ENCODE measurements around the gene SPATA13. TPM values are rescaled to one million over a fixed set of nuclear protein-coding genes. Genes with fewer than 3 reads are reported as not detected.
"Not testable (repeated sequence)": the region's sequence is repeated elsewhere in the genome, so short reads cannot be mapped to it uniquely, and the experiment has no call there.

SPATA13 gene
- polyA plus RNA-seq, 1 experiment: 12.0 TPM

DNA sequence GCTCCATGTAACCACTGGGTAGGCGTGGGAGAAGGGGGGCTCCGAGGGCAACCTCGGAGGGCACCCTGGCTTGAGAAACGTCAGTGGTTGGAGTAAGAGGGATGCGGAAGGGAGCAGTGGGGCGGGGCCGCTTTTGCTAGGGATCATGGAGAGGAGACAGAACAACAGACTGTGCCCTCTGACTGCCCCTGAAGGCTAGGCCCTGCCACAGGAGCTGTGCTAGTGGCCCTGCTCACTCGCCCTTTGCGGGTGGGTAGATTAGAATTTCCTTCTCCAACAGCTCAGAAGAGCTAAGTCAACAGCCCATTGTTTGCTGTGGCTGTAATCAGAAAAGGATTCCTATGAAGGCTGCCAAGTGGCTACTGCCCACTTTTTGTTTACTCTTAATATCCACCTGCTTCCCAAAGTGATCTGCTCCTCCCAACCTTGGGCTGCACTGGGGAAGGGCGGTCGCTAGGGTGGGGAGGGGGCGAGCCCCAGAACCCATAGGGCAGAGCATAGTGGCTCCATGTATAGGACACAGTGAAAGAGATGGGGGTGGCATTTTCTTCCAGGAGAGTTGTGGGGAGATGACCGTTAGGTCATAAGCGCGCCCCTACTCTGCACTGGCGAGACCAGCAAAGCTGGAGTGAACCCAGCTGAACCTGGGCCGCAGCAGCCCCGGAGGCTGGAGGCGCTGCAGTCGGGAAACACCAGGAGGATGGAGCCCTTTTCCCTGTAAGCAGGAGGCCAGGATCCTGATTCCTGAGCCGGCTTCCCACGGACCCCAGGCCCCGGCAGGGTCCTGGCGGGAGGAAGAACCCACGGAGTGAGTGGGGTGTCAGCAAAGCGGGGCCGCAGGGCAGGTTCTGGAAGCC, 146.9 kb downstream of the SPATA13 start:
- Histone ChIP-seq H3K27ac (ENCODE audit: low read depth, low read length) (no peak overlapping the region), H3K4me3 (ENCODE audit: low read depth, low read length) (no peak overlapping the region), H3K27me3 (ENCODE audit: control insufficient read depth, insufficient read depth, low read length) (no peaks in the 10 kb centered on the region), H3K9me3 (ENCODE audit: control insufficient read depth, insufficient read depth, low read length) (peaks cover 5% of the 10 kb centered on the region; the same call in 1 of the 2 replicates)
- no peak for DNase-seq (ENCODE audit: low read depth, low spot score)
- ChIA-PET POLR2A (no interaction called here), CTCF (interaction anchor here (1.0 kb wide), 1 partner anchor 197 kb away, joined by 3 read pairs; no protein-coding TSS in a partner anchor)
- TF ChIP-seq, protein P1, sequence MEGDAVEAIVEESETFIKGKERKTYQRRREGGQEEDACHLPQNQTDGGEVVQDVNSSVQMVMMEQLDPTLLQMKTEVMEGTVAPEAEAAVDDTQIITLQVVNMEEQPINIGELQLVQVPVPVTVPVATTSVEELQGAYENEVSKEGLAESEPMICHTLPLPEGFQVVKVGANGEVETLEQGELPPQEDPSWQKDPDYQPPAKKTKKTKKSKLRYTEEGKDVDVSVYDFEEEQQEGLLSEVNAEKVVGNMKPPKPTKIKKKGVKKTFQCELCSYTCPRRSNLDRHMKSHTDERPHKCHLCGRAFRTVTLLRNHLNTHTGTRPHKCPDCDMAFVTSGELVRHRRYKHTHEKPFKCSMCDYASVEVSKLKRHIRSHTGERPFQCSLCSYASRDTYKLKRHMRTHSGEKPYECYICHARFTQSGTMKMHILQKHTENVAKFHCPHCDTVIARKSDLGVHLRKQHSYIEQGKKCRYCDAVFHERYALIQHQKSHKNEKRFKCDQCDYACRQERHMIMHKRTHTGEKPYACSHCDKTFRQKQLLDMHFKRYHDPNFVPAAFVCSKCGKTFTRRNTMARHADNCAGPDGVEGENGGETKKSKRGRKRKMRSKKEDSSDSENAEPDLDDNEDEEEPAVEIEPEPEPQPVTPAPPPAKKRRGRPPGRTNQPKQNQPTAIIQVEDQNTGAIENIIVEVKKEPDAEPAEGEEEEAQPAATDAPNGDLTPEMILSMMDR (IDR thresholded peaks at IDR 0.05; ENCODE audit: low read depth, low read length): no peak

- no peak for DNase-seq (ENCODE audit: low read depth, low spot score)
- ChIA-PET POLR2A (no interaction called here), CTCF (no interaction called here)
- peaks cover 5% of the 10 kb centered on the region; the same call in 1 of the 2 replicates for H3K9me3 ChIP-seq (ENCODE audit: control insufficient read depth, insufficient read depth, low read length)
- TF ChIP-seq, protein P1 (IDR thresholded peaks at IDR 0.05; ENCODE audit: low read depth, low read length): no peak
- no peak overlapping the region for H3K4me3 ChIP-seq (ENCODE audit: low read depth, low read length)
- H3K27me3 ChIP-seq (ENCODE audit: control insufficient read depth, insufficient read depth, low read length): peaks cover 2% of the 10 kb centered on the region
- no peak overlapping the region for H3K27ac ChIP-seq (ENCODE audit: low read depth, low read length)
These were observed 147.5 kb downstream of the SPATA13 start for GRCh38 chr13:24308068-24308445.

- peaks cover 4% of the 10 kb centered on the region for H3K27me3 ChIP-seq (ENCODE audit: control insufficient read depth, insufficient read depth, low read length)
- TF ChIP-seq, protein P1 (IDR thresholded peaks at IDR 0.05; ENCODE audit: low read depth, low read length): no peak
- DNase-seq (ENCODE audit: low read depth, low spot score): no peak
- peaks cover 5% of the 10 kb centered on the region; the same call in 1 of the 2 replicates for H3K9me3 ChIP-seq (ENCODE audit: control insufficient read depth, insufficient read depth, low read length)
- H3K4me3 ChIP-seq (ENCODE audit: low read depth, low read length): no peak overlapping the region
- CTCF ChIA-PET: no interaction called here
- no peak overlapping the region for H3K27ac ChIP-seq (ENCODE audit: low read depth, low read length)
- POLR2A ChIA-PET: no interaction called here
These were observed 148.0 kb downstream of the SPATA13 start for GRCh38 chr13:24308488-24309020.

DNA sequence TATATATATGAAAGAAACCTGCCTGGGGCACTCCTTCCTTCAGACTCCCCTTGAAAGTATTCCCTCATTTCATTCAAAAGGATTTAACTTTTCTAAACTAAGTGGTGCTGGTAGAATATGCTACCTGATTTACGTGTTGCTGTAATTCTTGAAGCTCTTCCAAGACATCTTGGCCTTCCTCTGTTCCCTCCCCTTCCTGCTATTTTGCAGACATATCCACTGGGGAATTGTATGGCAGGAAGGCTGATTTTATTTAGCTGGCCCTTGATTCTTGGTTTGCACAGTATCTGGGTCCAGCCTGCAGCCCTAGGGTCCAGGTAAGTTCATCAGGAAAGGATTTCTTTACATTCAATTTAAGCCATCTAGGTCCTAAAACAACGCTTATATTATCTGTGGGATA, 148.8 kb downstream of the SPATA13 start, which contains the start of gene C1QTNF9:
C1QTNF9 (plus strand) TSS at position 281 of the 400 bp plus-strand sequence. CDS start 6,424 bp downstream, outside the sequence.
- CTCF ChIA-PET; H3K9me3 ChIP-seq (ENCODE audit: control insufficient read depth, insufficient read depth, low read length); POLR2A ChIA-PET; H3K27ac ChIP-seq (ENCODE audit: low read depth, low read length); H3K27me3 ChIP-seq (ENCODE audit: control insufficient read depth, insufficient read depth, low read length); DNase-seq (ENCODE audit: low read depth, low spot score); H3K4me3 ChIP-seq (ENCODE audit: low read depth, low read length): not testable (repeated sequence)

GRCh38 chr13:24313439-24313838, 152.9 kb downstream of the SPATA13 start:
- ChIA-PET CTCF (interaction anchor here (0.6 to 1.2 kb wide), 3 partner anchors 243 to 414 kb away, joined by 3 to 6 read pairs (median 3); no protein-coding TSS in a partner anchor), POLR2A (no interaction called here)
- Histone ChIP-seq H3K4me3 (ENCODE audit: low read depth, low read length) (no peak overlapping the region), H3K27ac (ENCODE audit: low read depth, low read length) (no peak overlapping the region), H3K27me3 (ENCODE audit: control insufficient read depth, insufficient read depth, low read length) (peaks cover 10% of the 10 kb centered on the region), H3K9me3 (ENCODE audit: control insufficient read depth, insufficient read depth, low read length) (no peaks in the 10 kb centered on the region)
- DNase-seq (ENCODE audit: low read depth, low spot score): no peak
- TF ChIP-seq, protein P1 (IDR thresholded peaks at IDR 0.05; ENCODE audit: low read depth, low read length): peak; percentile 30

GRCh38 chr13:24317835-24318234, 157.3 kb downstream of the SPATA13 start:
- H3K27me3 ChIP-seq (ENCODE audit: control insufficient read depth, insufficient read depth, low read length): peaks cover 16% of the 10 kb centered on the region
- H3K9me3 ChIP-seq (ENCODE audit: control insufficient read depth, insufficient read depth, low read length); CTCF ChIA-PET; H3K27ac ChIP-seq (ENCODE audit: low read depth, low read length); POLR2A ChIA-PET; H3K4me3 ChIP-seq (ENCODE audit: low read depth, low read length); DNase-seq (ENCODE audit: low read depth, low spot score): not testable (repeated sequence)

DNA sequence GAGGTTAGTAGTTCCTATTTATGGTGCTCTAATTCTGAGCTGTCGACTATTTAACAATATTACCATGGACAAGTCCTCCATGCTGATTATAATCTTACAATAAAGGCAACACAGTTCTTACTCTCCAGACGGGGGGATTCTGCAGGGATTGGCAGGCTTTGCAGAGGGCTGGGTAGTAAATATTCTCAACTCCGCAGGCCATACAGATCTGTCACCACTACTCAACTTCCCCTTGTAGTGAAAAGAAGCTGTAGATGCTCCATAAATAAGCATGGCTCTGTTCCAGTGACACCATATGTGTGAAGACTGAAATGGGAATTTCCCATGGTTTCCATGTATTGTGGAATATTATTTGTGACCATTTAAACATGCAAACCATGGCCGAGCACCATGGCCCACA, 158.4 kb downstream of the SPATA13 start:
- CTCF ChIA-PET; H3K9me3 ChIP-seq (ENCODE audit: control insufficient read depth, insufficient read depth, low read length); DNase-seq (ENCODE audit: low read depth, low spot score); POLR2A ChIA-PET; H3K27ac ChIP-seq (ENCODE audit: low read depth, low read length); H3K4me3 ChIP-seq (ENCODE audit: low read depth, low read length): not testable (repeated sequence)
- peaks cover 12% of the 10 kb centered on the region for H3K27me3 ChIP-seq (ENCODE audit: control insufficient read depth, insufficient read depth, low read length)

- H3K9me3 ChIP-seq (ENCODE audit: control insufficient read depth, insufficient read depth, low read length); H3K4me3 ChIP-seq (ENCODE audit: low read depth, low read length); DNase-seq (ENCODE audit: low read depth, low spot score); POLR2A ChIA-PET; CTCF ChIA-PET; H3K27ac ChIP-seq (ENCODE audit: low read depth, low read length): not testable (repeated sequence)
- H3K27me3 ChIP-seq (ENCODE audit: control insufficient read depth, insufficient read depth, low read length): peaks cover 12% of the 10 kb centered on the region
These were observed 159.1 kb downstream of the SPATA13 start for GRCh38 chr13:24319641-24320040.

All from AG04450 (cell line).